ENCODE measurements around the gene CPLX4. TPM values are rescaled to one million over a fixed set of nuclear protein-coding genes. Genes with fewer than 3 reads are reported as not detected.

Gene CPLX4
- total RNA-seq, 2 donors from 2014 or later, result not detected

- ATAC-seq (no peak), DNase-seq (no peak)
- TF ChIP-seq, protein P1, sequence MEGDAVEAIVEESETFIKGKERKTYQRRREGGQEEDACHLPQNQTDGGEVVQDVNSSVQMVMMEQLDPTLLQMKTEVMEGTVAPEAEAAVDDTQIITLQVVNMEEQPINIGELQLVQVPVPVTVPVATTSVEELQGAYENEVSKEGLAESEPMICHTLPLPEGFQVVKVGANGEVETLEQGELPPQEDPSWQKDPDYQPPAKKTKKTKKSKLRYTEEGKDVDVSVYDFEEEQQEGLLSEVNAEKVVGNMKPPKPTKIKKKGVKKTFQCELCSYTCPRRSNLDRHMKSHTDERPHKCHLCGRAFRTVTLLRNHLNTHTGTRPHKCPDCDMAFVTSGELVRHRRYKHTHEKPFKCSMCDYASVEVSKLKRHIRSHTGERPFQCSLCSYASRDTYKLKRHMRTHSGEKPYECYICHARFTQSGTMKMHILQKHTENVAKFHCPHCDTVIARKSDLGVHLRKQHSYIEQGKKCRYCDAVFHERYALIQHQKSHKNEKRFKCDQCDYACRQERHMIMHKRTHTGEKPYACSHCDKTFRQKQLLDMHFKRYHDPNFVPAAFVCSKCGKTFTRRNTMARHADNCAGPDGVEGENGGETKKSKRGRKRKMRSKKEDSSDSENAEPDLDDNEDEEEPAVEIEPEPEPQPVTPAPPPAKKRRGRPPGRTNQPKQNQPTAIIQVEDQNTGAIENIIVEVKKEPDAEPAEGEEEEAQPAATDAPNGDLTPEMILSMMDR (IDR thresholded peaks at IDR 0.05), result no peak
- TF ChIP-seq POLR2A (IDR thresholded peaks at IDR 0.05), result no peak
- Histone ChIP-seq H3K36me3 (replicated peaks in 1 of 2; ENCODE audit: insufficient read depth in 1 of 2, low read depth in 2 of 2) (no peaks in the 10 kb centered on the region), H3K27me3 (peaks cover 0 to 68% of the 10 kb centered on the region in 2 donors), H3K4me3 (no peak overlapping the region), H3K9me3 (no peaks in the 10 kb centered on the region), H3K4me1 (peaks cover 39% of the 10 kb centered on the region), H3K27ac (no peak overlapping the region)
- WGBS, 2 donors, result 24 to 31% methylated on average over 4 of the region's 4 CpGs
- intact Hi-C loops (cut with DNase I), result no loop called here
Measured at GRCh38 chr18:59270689-59271257, 47.7 kb downstream of the CPLX4 start.

DNA sequence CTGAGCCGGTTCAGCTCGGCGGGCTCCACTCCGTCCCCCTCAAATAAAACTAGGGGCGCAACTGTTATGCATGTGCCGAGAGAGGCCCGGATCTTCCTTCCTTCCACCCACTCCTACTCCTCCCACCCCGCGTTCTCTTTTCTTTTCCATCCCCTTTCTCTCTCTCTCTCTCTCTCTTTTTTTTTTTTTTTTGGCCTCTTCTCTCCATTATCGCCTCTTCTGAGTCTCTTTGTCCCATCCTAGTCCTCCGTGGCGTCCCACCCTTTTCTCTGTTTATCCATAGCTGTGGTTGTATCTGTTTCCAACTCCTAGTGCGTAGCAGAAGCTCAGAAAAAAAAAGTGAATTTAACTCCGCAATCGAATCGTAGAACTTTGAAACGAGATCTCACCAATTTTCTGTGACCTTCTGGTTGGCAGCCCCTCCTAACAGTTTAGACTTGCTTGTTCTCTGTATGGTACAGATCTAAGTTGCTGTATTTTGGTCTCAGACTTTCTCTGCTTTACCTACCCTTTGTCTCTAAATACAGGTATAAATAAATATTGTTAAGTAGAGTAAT lies 48.8 kb downstream of the CPLX4 start:
- peaks cover 0 to 72% of the 10 kb centered on the region in 2 donors for H3K27me3 ChIP-seq
- H3K4me1 ChIP-seq, result peaks cover 39% of the 10 kb centered on the region
- no peak overlapping the region for H3K4me3 ChIP-seq
- H3K9me3 ChIP-seq, result no peaks in the 10 kb centered on the region
- WGBS, 2 donors, result 9% methylated on average over 17 of the region's 17 CpGs
- H3K27ac ChIP-seq, result no peak overlapping the region
- DNase-seq (no peak), ATAC-seq (no peak)
- TF ChIP-seq, protein P1 (IDR thresholded peaks at IDR 0.05), result no peak
- no peak for TF ChIP-seq POLR2A (IDR thresholded peaks at IDR 0.05)
- no peaks in the 10 kb centered on the region for H3K36me3 ChIP-seq (replicated peaks in 1 of 2; ENCODE audit: insufficient read depth in 1 of 2, low read depth in 2 of 2)
- intact Hi-C loops (cut with DNase I), result no loop called here

- ATAC-seq, result peak; percentile 55
- Histone ChIP-seq H3K9me3 (no peaks in the 10 kb centered on the region), H3K4me3 (no peak overlapping the region), H3K36me3 (replicated peaks in 1 of 2; ENCODE audit: insufficient read depth in 1 of 2, low read depth in 2 of 2) (no peaks in the 10 kb centered on the region), H3K4me1 (peaks cover 37% of the 10 kb centered on the region), H3K27me3 (peaks cover 0 to 73% of the 10 kb centered on the region in 2 donors), H3K27ac (no peak overlapping the region)
- WGBS, 2 donors, result 2 to 3% methylated on average over 18 to 76 of the region's 90 CpGs
- intact Hi-C loops (cut with DNase I), result no loop called here
- peak; percentile 23 to 61 (median 40) for DNase-seq
- no peak for TF ChIP-seq POLR2A (IDR thresholded peaks at IDR 0.05)
- TF ChIP-seq, protein P1 (IDR thresholded peaks at IDR 0.05), result peak in 3 of 7 experiments; percentile 12 to 51 (median 21)
Measured at GRCh38 chr18:59268721-59269562, 49.5 kb downstream of the CPLX4 start.

GRCh38 chr18:59268127-59268720 lies 50.2 kb downstream of the CPLX4 start:
- intact Hi-C loops (cut with DNase I), result no loop called here
- Histone ChIP-seq H3K27me3 (peaks cover 0 to 66% of the 10 kb centered on the region in 2 donors), H3K9me3 (no peaks in the 10 kb centered on the region), H3K36me3 (replicated peaks in 1 of 2; ENCODE audit: insufficient read depth in 1 of 2, low read depth in 2 of 2) (no peaks in the 10 kb centered on the region), H3K27ac (no peak overlapping the region), H3K4me1 (peaks cover 30% of the 10 kb centered on the region), H3K4me3 (no peak overlapping the region)
- TF ChIP-seq POLR2A (IDR thresholded peaks at IDR 0.05), result no peak
- TF ChIP-seq, protein P1 (IDR thresholded peaks at IDR 0.05), result no peak
- WGBS, 2 donors, result 8 to 10% methylated on average over 19 to 28 of the region's 28 CpGs
- DNase-seq (no peak), ATAC-seq (no peak)
